Epithelial cell of esophagus (primary cell): ENCODE data around the gene MEOX2.

ENCODE experiments used
- DNase-seq: peaks from one replicate; pipeline ENCODE4 v3.0.0; 2010; ENCODE audit warnings: low read depth
- H3K4me3 ChIP-seq: 2 replicates; pipeline ENCODE4 v1.5.1; 2011; ENCODE audit warnings: mild to moderate bottlenecking, low read length, control low read depth
- CTCF ChIP-seq: IDR thresholded peaks from 2 replicates; pipeline ENCODE4 v1.5.1; 2011; ENCODE audit warnings: low read depth, mild to moderate bottlenecking, low read length, control low read depth, inconsistent platforms; ENCODE audit not compliant: insufficient read depth; ENCODE audit errors: missing control alignments

Gene MEOX2

GRCh38 chr7:15681631-15682030 is 4.9 kb downstream of the MEOX2 start:
- no peak for DNase-seq
- TF ChIP-seq CTCF = no peak
- H3K4me3 ChIP-seq = no peak overlapping the region

GRCh38 chr7:15681186-15681585 is 5.3 kb downstream of the MEOX2 start:
- H3K4me3 ChIP-seq = no peak overlapping the region
- no peak for TF ChIP-seq CTCF
- DNase-seq = no peak

GRCh38 chr7:15680446-15680845 is 6.0 kb downstream of the MEOX2 start:
- DNase-seq = no peak
- no peak overlapping the region for H3K4me3 ChIP-seq
- no peak for TF ChIP-seq CTCF

GRCh38 chr7:15679306-15679705 is 7.2 kb downstream of the MEOX2 start:
- no peak overlapping the region for H3K4me3 ChIP-seq
- no peak for TF ChIP-seq CTCF
- DNase-seq = no peak

- H3K4me3 ChIP-seq = no peak overlapping the region
- TF ChIP-seq CTCF = no peak
- DNase-seq = no peak
Observed at GRCh38 chr7:15678653-15679052, 7.8 kb downstream of the MEOX2 start.

- H3K4me3 ChIP-seq = no peak overlapping the region
- no peak for TF ChIP-seq CTCF
- no peak for DNase-seq
Observed at GRCh38 chr7:15675379-15675778, 11.1 kb downstream of the MEOX2 start.

- DNase-seq = no peak
- no peak for TF ChIP-seq CTCF
- no peak overlapping the region for H3K4me3 ChIP-seq
Observed at GRCh38 chr7:15674586-15674985, 11.9 kb downstream of the MEOX2 start.
